Upper lobe of left lung (tissue), 6 donors: ENCODE results near the gene SWAP70. TPM values are rescaled to one million over a fixed set of nuclear protein-coding genes. Genes with fewer than 3 reads are reported as not detected.

ENCODE experiments used
- ATAC-seq, 2 donors: fragments of 200-7000 bp; cut with Tn5 transposase; one replicate each; pipeline ENCODE4 v1.9.1; 2022; ENCODE audit warnings: mild to moderate bottlenecking in 2 of 2, moderate library complexity in 2 of 2; ENCODE audit not compliant: low FRiP score in 2 of 2
- DNase-seq, 2 donors: peaks; one replicate each; pipeline ENCODE4 v3.0.0-alpha.2; 2019 to 2020
- H3K27ac ChIP-seq, 4 donors: fragments of 200-600 bp; sonication (generic); one replicate each; pipeline ENCODE4 v1.5.1; 2016 to 2019
- H3K27me3 ChIP-seq, 4 donors: fragments of 200-600 bp; sonication (generic); one replicate each; pipeline ENCODE4 v1.5.1; 2017 to 2019
- H3K36me3 ChIP-seq, 4 donors: fragments of 200-600 bp; sonication (generic); one replicate each; pipeline ENCODE4 v1.5.1; 2016 to 2019
- H3K4me1 ChIP-seq, 4 donors: fragments of 200-600 bp; sonication (generic); one replicate each; pipeline ENCODE4 v1.5.1; 2018 to 2019
- H3K4me3 ChIP-seq, 4 donors: fragments of 200-600 bp; sonication (generic); one replicate each; pipeline ENCODE4 v1.5.1; 2017 to 2019; ENCODE audit warnings: mild to moderate bottlenecking in 2 of 4, moderate library complexity in 1 of 4
- H3K9me3 ChIP-seq, 4 donors: fragments of 200-600 bp; sonication (generic); one replicate each; pipeline ENCODE4 v1.5.1; 2018 to 2019
- CTCF ChIP-seq, 6 experiments: fragments of 450-650 bp in 4 of 6; fragments of 200-600 bp in 2 of 6; sonication (generic) in 2 of 6; IDR thresholded peaks; one replicate each; pipeline ENCODE4 v1.5.1; 2016 to 2019; ENCODE audit warnings: antibody characterized with exemption in 6 of 6
- EP300 ChIP-seq, 4 donors: sonication (generic); formaldehyde crosslinking; IDR thresholded peaks; one replicate each; pipeline ENCODE4 v1.5.1; 2017; ENCODE audit warnings: antibody characterized with exemption in 4 of 4, control low read depth in 2 of 4
- POLR2A ChIP-seq, 4 donors: fragments of 450-650 bp; IDR thresholded peaks; one replicate each; pipeline ENCODE4 v1.5.1; 2016 to 2017; ENCODE audit warnings: antibody characterized with exemption in 4 of 4, mild to moderate bottlenecking in 2 of 4
- POLR2AphosphoS5 ChIP-seq, 2 donors: sonication (generic); formaldehyde crosslinking; IDR thresholded peaks; one replicate each; pipeline ENCODE4 v1.5.1; 2017; ENCODE audit warnings: antibody characterized with exemption in 2 of 2
- WGBS, 2 donors: methylation state at CpG; one replicate each; pipeline ENCODE4 v1.1.5; 2017 to 2018; 5-methylcytosine and 5-hydroxymethylcytosine counted together
- total RNA-seq, 6 donors: library from RNA; depleted of rRNA in 4 of 6; stranded (reverse); fragments of >200 nt in 4 of 6; gene quantifications; one replicate each; pipeline versions ENCODE4 v1.1.0 to v1.2.1, GENCODE V29; 2016 to 2021
- donor health status: DM: no; HTN: no; CAD: no; lungs with moderate emphysema.
- donor health status: DM: no; HTN: yes; CAD: no; lungs with severe emphysema.

The SWAP70 gene
- total RNA-seq, 6 donors from 2014 or later, result 31.4 to 80.4 (median 50.2) TPM

- DNase-seq (no peak), ATAC-seq (no peak)
- Histone ChIP-seq H3K4me1 (peaks cover 28 to 36% (median 32%) of the 10 kb centered on the region in 4 donors), H3K4me3 (no peak overlapping the region), H3K27me3 (no peaks in the 10 kb centered on the region), H3K27ac (peak overlapping the region in 3 of 4 donors; percentile 23 to 85 (median 74)), H3K9me3 (no peaks in the 10 kb centered on the region), H3K36me3 (peaks cover 0 to 16% (median 0%) of the 10 kb centered on the region in 4 donors)
- TF ChIP-seq EP300 (IDR thresholded peaks at IDR 0.05), result no peak
- TF ChIP-seq POLR2A (IDR thresholded peaks at IDR 0.05), result no peak
- no peak for TF ChIP-seq POLR2AphosphoS5 (IDR thresholded peaks at IDR 0.05)
- TF ChIP-seq CTCF (IDR thresholded peaks at IDR 0.05), result no peak
Observed at GRCh38 chr11:9718147-9718546, 54.3 kb downstream of the SWAP70 start.

GRCh38 chr11:9719566-9720289 is 55.9 kb downstream of the SWAP70 start:
- no peaks in the 10 kb centered on the region for H3K27me3 ChIP-seq
- H3K4me1 ChIP-seq, result peaks cover 28 to 36% (median 32%) of the 10 kb centered on the region in 4 donors
- no peak overlapping the region for H3K4me3 ChIP-seq
- TF ChIP-seq EP300 (IDR thresholded peaks at IDR 0.05), result no peak
- no peak for TF ChIP-seq POLR2A (IDR thresholded peaks at IDR 0.05)
- no peak for TF ChIP-seq POLR2AphosphoS5 (IDR thresholded peaks at IDR 0.05)
- TF ChIP-seq CTCF (IDR thresholded peaks at IDR 0.05), result no peak
- DNase-seq (no peak), ATAC-seq (peak; percentile 15 to 36)
- H3K36me3 ChIP-seq, result peaks cover 0 to 8% (median 0%) of the 10 kb centered on the region in 4 donors
- no peaks in the 10 kb centered on the region for H3K9me3 ChIP-seq
- peak overlapping the region; percentile 62 to 85 (median 72) for H3K27ac ChIP-seq
- 9 to 14% methylated on average over 4 of the region's 4 CpGs for WGBS, 2 donors

- DNase-seq, result no peak
- no peak for TF ChIP-seq CTCF (IDR thresholded peaks at IDR 0.05)
- no peak for TF ChIP-seq POLR2A (IDR thresholded peaks at IDR 0.05)
- no peak for TF ChIP-seq POLR2AphosphoS5 (IDR thresholded peaks at IDR 0.05)
- TF ChIP-seq EP300 (IDR thresholded peaks at IDR 0.05), result no peak
Observed at GRCh38 chr11:9720290-9720630, 56.4 kb downstream of the SWAP70 start.

GRCh38 chr11:9722023-9722422 is 58.1 kb downstream of the SWAP70 start:
- ATAC-seq (no peak), DNase-seq (no peak)
- no peaks in the 10 kb centered on the region for H3K9me3 ChIP-seq
- TF ChIP-seq CTCF (IDR thresholded peaks at IDR 0.05) (no peak), POLR2AphosphoS5 (IDR thresholded peaks at IDR 0.05) (no peak), EP300 (IDR thresholded peaks at IDR 0.05) (no peak), POLR2A (IDR thresholded peaks at IDR 0.05) (no peak)
- H3K27me3 ChIP-seq, result no peaks in the 10 kb centered on the region
- H3K36me3 ChIP-seq, result no peaks in the 10 kb centered on the region
- H3K4me1 ChIP-seq, result peaks cover 19 to 35% (median 25%) of the 10 kb centered on the region in 4 donors
- H3K27ac ChIP-seq, result no peak overlapping the region
- H3K4me3 ChIP-seq, result no peak overlapping the region
- 94 to 95% methylated on average over 4 of the region's 4 CpGs for WGBS, 2 donors

More at GRCh38 chr11:9720290-9720630, 56.4 kb downstream of the SWAP70 start:
- no peaks in the 10 kb centered on the region for H3K27me3 ChIP-seq
- H3K36me3 ChIP-seq, result peaks cover 0 to 6% (median 0%) of the 10 kb centered on the region in 4 donors
- peak overlapping the region; percentile 62 to 85 (median 72) for H3K27ac ChIP-seq
- no peaks in the 10 kb centered on the region for H3K9me3 ChIP-seq
- ATAC-seq, result peak in 1 of 2 donors; percentile 43
- H3K4me3 ChIP-seq, result no peak overlapping the region
- peaks cover 28 to 35% (median 32%) of the 10 kb centered on the region in 4 donors for H3K4me1 ChIP-seq
- 55 to 60% methylated on average over 5 of the region's 5 CpGs for WGBS, 2 donors

DNA sequence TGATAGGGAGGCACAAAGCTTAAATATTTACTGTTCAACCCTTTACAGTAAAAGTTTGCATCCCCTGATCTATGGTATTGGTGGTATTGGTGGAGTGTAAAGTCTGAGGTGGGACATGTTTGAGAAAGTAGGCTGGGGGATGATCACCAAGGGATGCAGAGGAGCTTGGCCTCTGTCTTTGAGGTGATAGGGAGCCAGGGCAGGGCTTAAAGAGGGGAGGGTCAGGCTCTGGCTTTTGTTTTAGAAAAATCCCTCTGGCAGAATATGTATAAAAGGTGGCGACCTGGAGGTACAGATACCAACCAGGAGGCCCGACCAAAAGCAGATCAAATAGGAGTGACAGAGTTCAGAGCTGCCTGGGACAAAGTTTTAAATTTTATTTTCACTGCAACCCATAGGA is 59.0 kb downstream of the SWAP70 start:
- no peak for ATAC-seq
- H3K9me3 ChIP-seq, result no peaks in the 10 kb centered on the region
- TF ChIP-seq POLR2A (IDR thresholded peaks at IDR 0.05) (no peak), CTCF (IDR thresholded peaks at IDR 0.05) (no peak), POLR2AphosphoS5 (IDR thresholded peaks at IDR 0.05) (no peak), EP300 (IDR thresholded peaks at IDR 0.05) (no peak)
- H3K4me3 ChIP-seq, result no peak overlapping the region
- DNase-seq, result no peak
- H3K27me3 ChIP-seq, result no peaks in the 10 kb centered on the region
- H3K4me1 ChIP-seq, result peaks cover 15 to 28% (median 19%) of the 10 kb centered on the region in 4 donors
- peaks cover 0 to 6% (median under 1%) of the 10 kb centered on the region in 4 donors for H3K36me3 ChIP-seq
- H3K27ac ChIP-seq, result no peak overlapping the region
- 86 to 95% methylated on average over 2 of the region's 2 CpGs for WGBS, 2 donors
